ENCODE measurements around the gene CALR3. TPM values are rescaled to one million over a fixed set of nuclear protein-coding genes. Genes with fewer than 3 reads are reported as not detected.

Gene CALR3
- total and polyA plus RNA-seq, 10 of the 15 experiments (the other 5 are each of a cell fraction or from before 2014, with no cell fraction given) = 0.05 to 0.45 (median 0.12) TPM; not detected in 2

DNA sequence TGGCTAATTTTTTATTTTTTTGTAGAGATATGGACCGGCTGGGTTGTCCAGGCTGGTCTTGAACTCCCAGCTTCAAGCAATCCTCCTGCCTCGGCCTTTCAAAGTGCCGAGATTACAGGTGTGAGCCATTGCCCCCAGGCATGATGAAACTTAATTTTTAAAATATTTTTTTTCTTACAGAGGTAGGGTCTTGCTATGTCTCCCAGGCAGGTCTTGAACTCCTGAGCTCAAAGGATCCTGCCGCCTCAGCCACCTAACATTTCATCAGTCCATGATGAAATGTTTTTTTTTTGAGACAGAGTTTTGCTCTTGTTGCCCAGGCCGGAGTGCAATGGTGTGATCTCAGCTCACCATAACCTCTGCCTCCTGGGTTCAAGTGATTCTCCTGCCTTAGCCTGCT lies 12.6 kb upstream of the CALR3 start:
- 95% methylated on average over 5 of the region's 5 CpGs for WGBS (ENCODE audit: insufficient coverage, insufficient replicate concordance, low lambda C conversion rate, missing lambda C conversion rate)
- Histone ChIP-seq H3K27me3 (replicated peaks in 1 of 2; ENCODE audit: control insufficient read depth in 2 of 2, insufficient read depth in 2 of 2, low read length in 1 of 2) (no peaks in the 10 kb centered on the region), H3K9ac (ENCODE audit: control insufficient read depth, insufficient read depth, low read length) (no peak overlapping the region), H3K36me3 (ENCODE audit: control insufficient read depth in 2 of 2, insufficient read depth in 2 of 2, low read length in 1 of 2) (no peaks in the 10 kb centered on the region; a peak in 2 of 4 replicates), H3K4me3 (no peak overlapping the region), H3K4me1 (ENCODE audit: control insufficient read depth, insufficient read depth, low read length) (no peaks in the 10 kb centered on the region), H3K9me3 (replicated peaks; ENCODE audit: control insufficient read depth, insufficient read depth, low read length) (no peaks in the 10 kb centered on the region), H3K79me2 (ENCODE audit: control insufficient read depth, insufficient read depth, low read length) (no peaks in the 10 kb centered on the region), H3K27ac (ENCODE audit: control insufficient read depth, insufficient read depth) (no peak overlapping the region), H3K4me2 (ENCODE audit: control insufficient read depth, insufficient read depth) (no peak overlapping the region), H2AFZ (ENCODE audit: control insufficient read depth, low read depth, low read length) (no peak overlapping the region), H4K20me1 (ENCODE audit: control insufficient read depth, insufficient read depth) (no peaks in the 10 kb centered on the region)
- SMC1A ChIA-PET (ENCODE audit: uncharacterized antibody, unreplicated experiment) = no interaction called here
- DNase-seq (ENCODE audit: low read depth, low spot score) = no peak
- no peak for FAIRE-seq
- in situ Hi-C loops (cut with MboI) (no loop called here), intact Hi-C loops (cut with micrococcal nuclease; ENCODE audit: unreplicated experiment) (no loop called here)
- POLR2A ChIA-PET = interaction anchor here (0.7 kb wide), 1 partner anchor 24 kb away, joined by 3 read pairs; no protein-coding TSS in a partner anchor
- RAD21 ChIA-PET (ENCODE audit: unreplicated experiment) = no interaction called here
- CTCF ChIA-PET = no interaction called here
- TF ChIP-seq TCF3 (IDR thresholded peaks at IDR 0.05; ENCODE audit: borderline replicate concordance, insufficient read depth, low read depth, low read length) = no peak
- TF ChIP-seq CEBPB (IDR thresholded peaks at IDR 0.05; ENCODE audit: borderline replicate concordance in 1 of 2, low read depth in 2 of 2, low read length in 2 of 2) = no peak
- no peak for TF ChIP-seq SREBF1 (IDR thresholded peaks at IDR 0.05; ENCODE audit: low read length)
- no peak for TF ChIP-seq MYB (IDR thresholded peaks at IDR 0.05; ENCODE audit: borderline replicate concordance, low read depth, low read length)
- no peak for TF ChIP-seq NFYB (IDR thresholded peaks at IDR 0.05; ENCODE audit: insufficient read depth, low read depth, low read length)
- no peak for TF ChIP-seq ZNF207 (IDR thresholded peaks at IDR 0.05; ENCODE audit: borderline replicate concordance)
- TF ChIP-seq SUPT20H (IDR thresholded peaks at IDR 0.05; ENCODE audit: borderline replicate concordance, control insufficient read depth, low read depth, low read length) = no peak
- no peak for TF ChIP-seq STAT3 (IDR thresholded peaks at IDR 0.05; ENCODE audit: low read depth, low read length)
- no peak for TF ChIP-seq NR2C1 (IDR thresholded peaks at IDR 0.05)
- TF ChIP-seq, protein P1, sequence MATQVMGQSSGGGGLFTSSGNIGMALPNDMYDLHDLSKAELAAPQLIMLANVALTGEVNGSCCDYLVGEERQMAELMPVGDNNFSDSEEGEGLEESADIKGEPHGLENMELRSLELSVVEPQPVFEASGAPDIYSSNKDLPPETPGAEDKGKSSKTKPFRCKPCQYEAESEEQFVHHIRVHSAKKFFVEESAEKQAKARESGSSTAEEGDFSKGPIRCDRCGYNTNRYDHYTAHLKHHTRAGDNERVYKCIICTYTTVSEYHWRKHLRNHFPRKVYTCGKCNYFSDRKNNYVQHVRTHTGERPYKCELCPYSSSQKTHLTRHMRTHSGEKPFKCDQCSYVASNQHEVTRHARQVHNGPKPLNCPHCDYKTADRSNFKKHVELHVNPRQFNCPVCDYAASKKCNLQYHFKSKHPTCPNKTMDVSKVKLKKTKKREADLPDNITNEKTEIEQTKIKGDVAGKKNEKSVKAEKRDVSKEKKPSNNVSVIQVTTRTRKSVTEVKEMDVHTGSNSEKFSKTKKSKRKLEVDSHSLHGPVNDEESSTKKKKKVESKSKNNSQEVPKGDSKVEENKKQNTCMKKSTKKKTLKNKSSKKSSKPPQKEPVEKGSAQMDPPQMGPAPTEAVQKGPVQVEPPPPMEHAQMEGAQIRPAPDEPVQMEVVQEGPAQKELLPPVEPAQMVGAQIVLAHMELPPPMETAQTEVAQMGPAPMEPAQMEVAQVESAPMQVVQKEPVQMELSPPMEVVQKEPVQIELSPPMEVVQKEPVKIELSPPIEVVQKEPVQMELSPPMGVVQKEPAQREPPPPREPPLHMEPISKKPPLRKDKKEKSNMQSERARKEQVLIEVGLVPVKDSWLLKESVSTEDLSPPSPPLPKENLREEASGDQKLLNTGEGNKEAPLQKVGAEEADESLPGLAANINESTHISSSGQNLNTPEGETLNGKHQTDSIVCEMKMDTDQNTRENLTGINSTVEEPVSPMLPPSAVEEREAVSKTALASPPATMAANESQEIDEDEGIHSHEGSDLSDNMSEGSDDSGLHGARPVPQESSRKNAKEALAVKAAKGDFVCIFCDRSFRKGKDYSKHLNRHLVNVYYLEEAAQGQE (IDR thresholded peaks at IDR 0.05; ENCODE audit: low read depth, low read length) = no peak
- ATAC-seq = no peak
- BruUV-seq (replicated peaks) = no TSS peak

Measured in GM12878 (cell line).